GM18526 (cell line): ENCODE data around the gene NOB1.

Experiments used
- POLR2A ChIP-seq: IDR thresholded peaks from 3 replicates; pipeline ENCODE4 v1.6.1; 2011; ENCODE audit not compliant: insufficient read length; ENCODE audit errors: extremely low read depth

NOB1 gene

GRCh38 chr16:69767459-69768229 is 12.9 kb upstream of the NOB1 start:
- no peak for TF ChIP-seq POLR2A

DNA sequence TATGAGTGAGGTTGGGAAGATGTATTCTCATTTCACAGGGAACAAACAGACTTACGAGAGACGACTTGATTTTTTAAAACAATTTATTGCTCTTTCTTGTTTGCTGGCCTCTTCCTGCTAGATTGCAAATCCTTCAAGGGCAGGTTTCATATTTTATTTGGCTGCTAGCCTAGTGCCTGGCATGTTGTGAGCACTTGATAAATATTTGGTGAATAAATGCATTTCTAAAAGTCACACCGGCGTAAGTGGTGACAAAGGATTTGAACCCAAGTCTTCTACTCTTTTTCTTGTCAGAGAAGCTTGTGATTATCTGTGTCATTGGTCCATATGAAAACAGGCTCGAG is 8.8 kb upstream of the NOB1 start:
- no peak for TF ChIP-seq POLR2A

- no peak for TF ChIP-seq POLR2A
Measured at GRCh38 chr16:69762814-69763598, 8.3 kb upstream of the NOB1 start.

DNA sequence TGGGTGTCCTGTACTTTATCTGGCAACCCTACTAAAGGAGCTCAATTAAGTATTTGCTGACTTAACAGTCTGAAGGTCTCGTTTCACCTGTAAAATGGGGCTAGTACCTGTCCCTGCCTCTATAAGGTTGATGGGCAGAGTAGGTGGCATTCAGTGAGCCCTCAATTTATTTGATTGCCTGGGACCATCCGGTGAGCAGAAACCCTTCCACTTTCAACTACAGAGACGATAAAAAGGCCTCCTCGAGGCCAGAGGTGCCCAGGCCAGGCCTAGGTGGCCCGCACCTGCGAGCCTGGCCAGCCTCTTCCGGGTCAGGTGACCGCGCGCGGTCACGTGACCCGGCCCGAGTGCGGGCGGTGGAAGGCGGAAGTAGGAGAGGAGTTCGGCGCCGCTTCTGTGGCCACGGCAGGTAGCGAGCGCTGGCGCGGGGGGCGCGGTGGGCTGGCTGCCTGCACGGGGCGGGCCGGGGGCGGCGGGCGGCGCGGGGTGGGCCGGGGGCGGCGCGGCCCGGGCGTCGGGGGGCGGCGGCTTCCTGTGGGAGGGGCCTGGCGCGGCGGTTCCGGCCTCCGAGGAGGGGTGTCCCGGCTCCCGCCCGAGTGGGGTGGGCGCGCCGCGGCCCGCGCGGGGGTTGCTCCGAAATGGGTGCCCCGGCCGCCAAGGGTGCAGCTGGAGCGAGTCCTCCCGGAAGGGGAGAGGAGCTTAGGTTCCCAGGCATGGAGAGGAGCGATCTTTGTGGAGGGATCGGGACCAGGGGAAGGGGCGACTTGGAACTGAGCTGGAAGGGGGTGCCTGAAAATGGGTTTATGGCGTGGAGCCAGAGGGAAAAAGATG is 7.5 kb upstream of the NOB1 start, which contains the start of gene WWP2:
Gene WWP2, plus strand, starts transcription at position 350 of the 831 bp plus-strand sequence. CDS start 24,679 bp downstream, outside the sequence.
- peak; percentile 75 for TF ChIP-seq POLR2A

GRCh38 chr16:69756705-69757104 is 2.0 kb upstream of the NOB1 start:
- no peak for TF ChIP-seq POLR2A

GRCh38 chr16:69754143-69754468 is 620 bp downstream of the NOB1 start:
- no peak for TF ChIP-seq POLR2A

GRCh38 chr16:69748694-69749345 is 5.9 kb downstream of the NOB1 start:
- TF ChIP-seq POLR2A = no peak

GRCh38 chr16:69747115-69747514 is 7.6 kb downstream of the NOB1 start:
- TF ChIP-seq POLR2A = no peak

GRCh38 chr16:69745959-69746358 is 8.8 kb downstream of the NOB1 start:
- no peak for TF ChIP-seq POLR2A

- TF ChIP-seq POLR2A = no peak
Measured at GRCh38 chr16:69745232-69745612, 9.5 kb downstream of the NOB1 start.

- no peak for TF ChIP-seq POLR2A
Measured at GRCh38 chr16:69744363-69745231, 10.1 kb downstream of the NOB1 start.

- no peak for TF ChIP-seq POLR2A
Measured at GRCh38 chr16:69741951-69742904, 12.5 kb downstream of the NOB1 start.

GRCh38 chr16:69741519-69741918 is 13.2 kb downstream of the NOB1 start:
- TF ChIP-seq POLR2A = no peak

DNA sequence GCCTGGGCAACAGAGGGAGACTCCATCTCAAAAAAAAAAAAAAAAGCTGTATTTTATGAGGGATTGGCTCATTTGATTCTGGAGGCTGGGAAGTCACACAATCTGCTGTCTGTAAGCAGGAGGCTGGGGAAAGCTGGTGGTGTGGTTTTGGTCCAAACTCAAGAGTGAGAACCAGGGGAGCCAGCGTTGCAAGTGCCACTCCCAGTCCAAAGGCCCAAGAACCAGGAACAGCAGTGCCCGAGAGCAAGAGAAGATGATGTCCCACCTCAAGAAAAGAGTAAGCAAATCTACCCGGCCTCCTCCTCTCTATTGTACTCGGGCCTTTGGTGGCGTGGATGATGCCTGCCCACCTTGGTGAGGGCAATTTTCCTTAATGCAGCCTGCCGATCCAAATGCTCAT is 22.6 kb downstream of the NOB1 start:
- TF ChIP-seq POLR2A = no peak

DNA sequence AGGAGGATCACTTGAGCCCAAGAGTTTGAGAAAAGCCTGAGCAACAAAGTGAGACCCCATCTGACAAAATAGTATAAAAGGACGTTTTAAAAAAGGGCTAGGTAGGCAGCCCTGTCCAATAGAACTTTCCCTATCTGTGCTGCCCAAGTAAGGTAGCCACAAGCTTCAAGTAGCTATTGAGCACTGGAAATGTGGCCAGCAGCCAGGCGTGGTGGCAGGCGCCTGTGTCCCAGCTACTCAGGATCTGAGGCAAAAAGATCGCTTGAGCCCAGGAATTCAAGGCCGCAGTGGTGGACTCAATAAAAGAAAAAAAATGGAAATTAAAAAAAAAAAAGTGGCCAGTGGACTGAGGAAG is 26.8 kb downstream of the NOB1 start:
- TF ChIP-seq POLR2A = no peak
